ENCODE measurements around the gene CASK. TPM values are rescaled to one million over a fixed set of nuclear protein-coding genes. Genes with fewer than 3 reads are reported as not detected.

CASK gene
- total RNA-seq, 2 donors from 2014 or later, result 44.3 to 46.1 TPM

- no peaks in the 10 kb centered on the region for H3K9me3 ChIP-seq
- DNase-seq (ENCODE audit: low spot score) (no peak), ATAC-seq (ENCODE audit: insufficient number of reproducible peaks, low FRiP score, low read depth) (no peak)
- H3K4me1 ChIP-seq (ENCODE audit: control insufficient read depth in 1 of 2, low read depth in 2 of 2), result no peaks in the 10 kb centered on the region
- peak; percentile 60 for TF ChIP-seq CTCF (IDR thresholded peaks at IDR 0.05)
- H3K27ac ChIP-seq, result no peak overlapping the region
- no peaks in the 10 kb centered on the region for H3K27me3 ChIP-seq (replicated peaks; ENCODE audit: insufficient read depth)
- H3K4me3 ChIP-seq, result no peak overlapping the region
- H3K36me3 ChIP-seq, result no peaks in the 10 kb centered on the region
Observed at GRCh38 chrX:41781500-41781899, 141.9 kb downstream of the CASK start.

- Histone ChIP-seq H3K9me3 (no peaks in the 10 kb centered on the region), H3K36me3 (no peaks in the 10 kb centered on the region), H3K4me1 (ENCODE audit: control insufficient read depth in 1 of 2, low read depth in 2 of 2) (no peaks in the 10 kb centered on the region), H3K27ac (no peak overlapping the region), H3K4me3 (no peak overlapping the region), H3K27me3 (replicated peaks; ENCODE audit: insufficient read depth) (no peaks in the 10 kb centered on the region)
- TF ChIP-seq CTCF (IDR thresholded peaks at IDR 0.05), result no peak
- ATAC-seq (ENCODE audit: insufficient number of reproducible peaks, low FRiP score, low read depth), result no peak
- no peak for DNase-seq (ENCODE audit: low spot score)
Observed at GRCh38 chrX:41779941-41780340, 143.4 kb downstream of the CASK start.

- Histone ChIP-seq H3K4me3 (no peak overlapping the region), H3K27me3 (replicated peaks; ENCODE audit: insufficient read depth) (no peaks in the 10 kb centered on the region), H3K36me3 (no peaks in the 10 kb centered on the region), H3K9me3 (no peaks in the 10 kb centered on the region), H3K4me1 (ENCODE audit: control insufficient read depth in 1 of 2, low read depth in 2 of 2) (no peaks in the 10 kb centered on the region), H3K27ac (no peak overlapping the region)
- no peak for ATAC-seq (ENCODE audit: insufficient number of reproducible peaks, low FRiP score, low read depth)
- TF ChIP-seq CTCF (IDR thresholded peaks at IDR 0.05), result no peak
- DNase-seq (ENCODE audit: low spot score), result no peak
Observed at GRCh38 chrX:41779030-41779564, 144.3 kb downstream of the CASK start.

- no peak for TF ChIP-seq CTCF (IDR thresholded peaks at IDR 0.05)
- no peaks in the 10 kb centered on the region for H3K36me3 ChIP-seq
- ATAC-seq (ENCODE audit: insufficient number of reproducible peaks, low FRiP score, low read depth), result no peak
- H3K27ac ChIP-seq, result no peak overlapping the region
- no peak for DNase-seq (ENCODE audit: low spot score)
- no peaks in the 10 kb centered on the region for H3K9me3 ChIP-seq
- no peak overlapping the region for H3K4me3 ChIP-seq
- H3K27me3 ChIP-seq (replicated peaks; ENCODE audit: insufficient read depth), result no peaks in the 10 kb centered on the region
- no peaks in the 10 kb centered on the region for H3K4me1 ChIP-seq (ENCODE audit: control insufficient read depth in 1 of 2, low read depth in 2 of 2)
Observed at GRCh38 chrX:41761702-41762101, 161.7 kb downstream of the CASK start.

- no peak for TF ChIP-seq CTCF (IDR thresholded peaks at IDR 0.05)
- H3K27me3 ChIP-seq (replicated peaks; ENCODE audit: insufficient read depth), result no peaks in the 10 kb centered on the region
- ATAC-seq (ENCODE audit: insufficient number of reproducible peaks, low FRiP score, low read depth), result no peak
- DNase-seq (ENCODE audit: low spot score), result no peak
- H3K36me3 ChIP-seq, result no peaks in the 10 kb centered on the region
- H3K4me3 ChIP-seq, result no peak overlapping the region
- H3K27ac ChIP-seq, result no peak overlapping the region
- no peaks in the 10 kb centered on the region for H3K9me3 ChIP-seq
- H3K4me1 ChIP-seq (ENCODE audit: control insufficient read depth in 1 of 2, low read depth in 2 of 2), result no peaks in the 10 kb centered on the region
Observed at GRCh38 chrX:41761169-41761568, 162.2 kb downstream of the CASK start.

Measured in thoracic aorta (tissue), 2 donors.